SW480 (cell line): ENCODE measurements around the gene ZC3H18.
A peak's percentile ranks its signal among the peaks of the same experiment; 100 is the strongest.

Source experiments
- DNase-seq: peaks from one replicate; pipeline ENCODE4 v3.0.0-alpha.2; 2016; ENCODE audit warnings: low spot score

Gene ZC3H18

DNA sequence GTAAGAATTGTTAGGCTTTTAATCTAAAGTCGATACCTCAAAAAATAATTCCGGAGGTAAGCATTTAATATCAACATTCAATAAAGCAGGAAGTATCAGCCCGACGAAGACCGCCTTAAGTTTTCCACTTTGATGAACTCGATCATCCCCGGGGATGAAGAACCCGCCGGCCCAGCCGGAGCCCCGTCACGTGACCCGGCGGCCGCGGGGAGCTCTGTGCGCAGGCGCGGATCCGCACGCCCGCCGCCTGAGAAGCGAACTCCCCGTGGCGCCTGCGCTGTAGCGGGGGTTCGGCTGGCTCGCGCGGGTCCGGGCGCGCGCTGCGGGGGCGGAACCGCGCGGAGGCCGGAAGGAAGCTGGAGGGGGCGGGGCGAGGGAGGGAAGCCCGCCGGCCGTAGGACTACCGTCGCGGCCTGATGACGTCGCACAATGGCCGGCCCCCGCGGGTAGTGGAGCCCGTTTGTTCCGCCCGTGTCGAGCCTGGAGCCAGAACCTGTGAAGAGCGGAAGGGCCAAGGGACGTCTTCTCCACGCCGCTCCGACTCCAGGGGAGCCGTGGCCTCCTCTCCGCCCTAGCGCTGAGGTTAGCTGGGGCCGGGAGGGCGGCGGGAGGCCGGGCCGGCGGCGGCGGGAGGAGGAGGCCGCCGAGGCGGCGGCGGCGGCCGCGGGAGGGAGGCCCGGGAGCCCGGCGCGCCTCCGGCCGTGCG, at the start of gene ZC3H18:
Gene ZC3H18 (plus strand): TSS at position 419 of the 706 bp plus-strand sequence. CDS start 6,721 bp downstream, outside the sequence.
- DNase-seq: peak; percentile 88

DNA sequence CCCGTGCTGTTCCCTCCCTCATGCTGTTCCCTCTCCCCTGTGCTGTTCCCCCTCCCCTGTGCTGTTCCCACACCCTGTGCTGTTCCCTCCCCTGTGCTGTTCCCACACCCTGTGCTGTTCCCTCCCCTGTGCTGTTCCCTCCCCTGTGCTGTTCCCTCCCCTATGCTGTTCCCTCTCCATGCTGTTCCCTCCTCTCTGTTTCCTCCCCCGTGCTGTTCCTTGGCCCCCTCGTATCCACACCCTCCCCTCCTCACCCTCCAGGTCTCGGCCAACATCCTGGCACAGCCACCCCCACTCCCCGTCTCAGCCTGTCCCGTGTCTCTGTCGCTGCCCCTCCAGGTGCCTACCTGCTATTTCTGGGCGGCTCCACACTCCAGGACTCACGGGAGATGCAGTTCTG, 48.5 kb upstream of the ZC3H18 start:
- no peak for DNase-seq

DNA sequence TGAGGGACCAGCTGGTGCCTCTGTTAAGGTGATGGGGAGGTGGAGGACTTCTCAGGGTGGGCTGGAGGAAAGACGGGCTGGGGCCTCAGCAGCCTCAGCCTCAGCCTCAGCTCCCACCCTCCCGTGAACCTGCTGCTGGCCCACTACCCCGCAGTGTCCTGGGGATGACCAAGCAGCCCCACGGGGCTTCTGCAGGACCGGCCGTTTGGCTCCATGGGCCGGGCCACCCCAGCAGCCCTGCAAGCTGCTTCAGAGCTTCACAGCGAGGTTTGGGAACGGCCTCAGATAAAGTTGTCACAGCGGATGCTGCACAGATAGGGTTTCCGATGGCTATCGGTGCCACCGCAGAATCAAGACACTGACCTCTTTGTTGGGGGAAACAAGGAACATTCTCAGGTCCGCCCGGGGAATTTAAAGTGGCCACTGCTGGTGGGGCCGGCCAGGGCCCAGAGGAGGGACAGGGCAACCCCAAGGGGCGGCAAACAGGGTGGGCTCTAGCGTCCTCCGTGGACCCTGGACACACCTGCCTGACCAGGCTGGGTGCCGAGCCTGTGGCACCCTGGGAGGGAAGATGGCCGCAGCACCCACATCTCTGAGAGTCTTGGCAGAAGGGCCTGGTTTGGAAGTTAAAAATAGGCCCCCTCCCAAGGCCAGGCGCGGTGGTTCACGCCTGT, 47.8 kb upstream of the ZC3H18 start:
- DNase-seq: peak; percentile 35

DNA sequence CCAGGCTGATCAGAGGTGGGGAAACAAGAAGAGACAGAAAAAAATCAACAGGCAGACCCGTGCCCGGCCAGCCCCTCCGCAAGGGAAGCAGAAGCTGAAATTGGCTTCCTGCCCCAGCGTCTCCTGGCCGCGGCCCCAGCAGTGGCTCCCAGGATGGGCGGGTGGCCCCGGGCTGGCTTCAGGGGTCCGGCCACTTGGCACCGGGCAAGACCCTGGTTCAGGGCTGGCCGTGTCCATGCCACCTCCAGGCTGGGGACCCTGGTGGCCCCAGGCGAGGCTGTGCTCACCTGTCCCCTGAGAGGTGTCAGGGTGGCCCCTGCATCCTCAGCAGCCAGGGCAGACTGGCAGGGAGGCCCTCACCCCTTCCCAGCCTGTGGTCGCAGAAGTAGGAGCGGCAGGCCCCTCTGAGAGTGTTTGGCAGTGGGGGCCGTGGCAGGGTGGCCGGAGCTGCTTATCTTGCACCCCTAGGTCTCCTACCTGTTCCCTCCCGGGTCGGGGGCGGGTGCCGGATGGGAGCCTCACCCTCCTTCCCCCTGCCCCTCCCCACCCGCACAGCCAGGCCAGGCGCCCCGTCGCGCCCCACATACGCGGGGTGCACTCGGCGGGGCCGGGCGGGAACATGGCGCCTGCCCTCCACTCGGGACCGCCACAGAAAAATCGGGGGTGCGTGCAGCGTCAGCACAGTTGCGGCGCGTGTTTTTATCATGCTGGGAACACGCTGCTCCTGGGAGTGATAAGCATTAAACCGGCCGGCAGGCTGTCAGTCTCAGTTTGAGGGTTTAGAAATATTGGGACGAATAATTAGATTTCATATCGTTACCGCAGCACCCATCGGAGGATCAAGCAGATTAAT, 46.7 kb upstream of the ZC3H18 start:
- no peak for DNase-seq

DNA sequence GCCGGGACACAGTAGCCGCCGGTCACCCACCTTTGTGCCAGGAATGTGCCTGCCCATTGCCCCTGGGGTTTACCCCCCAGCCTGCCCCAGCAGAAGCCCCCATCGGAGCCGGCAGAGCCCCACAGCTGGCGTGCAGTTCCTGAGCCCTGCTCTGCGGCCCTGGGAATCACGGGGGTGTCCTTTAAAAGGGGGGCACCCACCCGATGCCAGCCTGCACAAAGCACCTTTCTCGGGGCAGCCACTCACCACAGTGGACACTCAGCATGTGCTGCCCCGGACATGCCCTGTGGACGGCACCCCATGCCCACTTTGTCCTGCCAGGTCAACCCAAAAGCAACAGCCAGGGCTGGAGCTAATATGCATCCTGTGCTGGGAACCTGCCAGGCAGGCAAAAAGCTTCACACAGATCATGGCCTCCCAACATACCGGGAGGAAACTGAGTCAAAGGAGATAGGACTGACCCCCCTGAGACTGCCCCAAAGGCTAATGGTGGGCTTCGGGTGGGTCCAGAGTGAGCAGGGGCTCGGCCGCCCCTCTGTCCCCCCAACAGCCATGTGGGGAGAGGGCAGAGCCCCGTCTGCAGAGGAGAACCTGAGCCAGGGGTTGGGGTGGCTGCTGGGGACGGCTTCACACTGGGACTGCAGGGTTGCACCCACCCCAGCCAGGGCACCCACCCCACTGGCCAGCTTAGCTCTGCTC, 45.8 kb upstream of the ZC3H18 start:
- no peak for DNase-seq

DNA sequence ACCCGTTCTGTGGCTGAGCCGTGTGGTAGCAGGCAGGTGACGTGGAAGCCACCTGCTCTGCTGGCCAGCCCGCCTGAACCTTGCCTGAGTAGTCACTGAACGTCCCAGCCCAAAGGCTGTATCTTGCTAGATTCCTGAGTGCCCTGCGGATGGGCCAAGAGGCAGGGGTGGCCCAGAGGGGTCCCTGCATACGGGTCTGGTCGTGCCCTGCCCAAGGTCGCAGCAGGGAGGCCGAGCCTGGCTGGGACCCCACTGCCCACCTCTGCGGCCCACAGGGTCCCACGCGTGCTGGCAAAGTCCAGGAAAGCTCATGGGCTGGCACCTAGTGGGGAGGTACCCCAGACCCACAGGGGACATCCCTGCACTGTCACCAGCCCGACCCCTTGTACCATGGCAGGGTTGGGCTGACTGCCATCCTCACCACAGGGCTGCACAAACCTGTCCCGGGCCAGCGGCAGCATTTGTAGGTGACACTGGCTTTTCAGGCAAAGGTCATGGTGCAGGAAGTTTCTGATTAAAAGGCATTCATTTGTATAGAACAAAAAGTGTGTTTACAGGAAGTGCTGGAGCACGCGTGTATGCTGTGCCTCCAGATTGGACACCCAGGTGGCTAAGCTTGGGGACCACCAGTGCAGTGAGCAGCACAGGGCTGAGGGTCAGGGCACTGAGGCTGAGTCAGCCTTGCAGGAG, 45.1 kb upstream of the ZC3H18 start:
- no peak for DNase-seq

DNA sequence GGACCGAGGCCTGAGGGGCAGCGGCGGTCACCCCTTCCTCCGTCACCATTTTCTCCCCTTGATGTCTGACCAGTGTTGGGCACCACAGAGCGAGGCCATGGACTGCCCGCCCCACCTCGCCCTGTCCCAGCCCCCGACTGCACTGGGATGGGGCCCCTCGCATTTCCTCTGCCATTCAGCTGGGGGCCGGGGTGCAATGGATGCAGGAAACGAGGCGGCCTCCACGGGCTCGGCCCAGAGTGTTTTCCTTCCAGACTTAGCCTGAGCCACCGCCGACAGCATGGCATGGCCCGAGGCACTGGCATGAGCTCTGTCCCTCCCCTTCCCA, 44.6 kb upstream of the ZC3H18 start:
- DNase-seq: no peak

DNA sequence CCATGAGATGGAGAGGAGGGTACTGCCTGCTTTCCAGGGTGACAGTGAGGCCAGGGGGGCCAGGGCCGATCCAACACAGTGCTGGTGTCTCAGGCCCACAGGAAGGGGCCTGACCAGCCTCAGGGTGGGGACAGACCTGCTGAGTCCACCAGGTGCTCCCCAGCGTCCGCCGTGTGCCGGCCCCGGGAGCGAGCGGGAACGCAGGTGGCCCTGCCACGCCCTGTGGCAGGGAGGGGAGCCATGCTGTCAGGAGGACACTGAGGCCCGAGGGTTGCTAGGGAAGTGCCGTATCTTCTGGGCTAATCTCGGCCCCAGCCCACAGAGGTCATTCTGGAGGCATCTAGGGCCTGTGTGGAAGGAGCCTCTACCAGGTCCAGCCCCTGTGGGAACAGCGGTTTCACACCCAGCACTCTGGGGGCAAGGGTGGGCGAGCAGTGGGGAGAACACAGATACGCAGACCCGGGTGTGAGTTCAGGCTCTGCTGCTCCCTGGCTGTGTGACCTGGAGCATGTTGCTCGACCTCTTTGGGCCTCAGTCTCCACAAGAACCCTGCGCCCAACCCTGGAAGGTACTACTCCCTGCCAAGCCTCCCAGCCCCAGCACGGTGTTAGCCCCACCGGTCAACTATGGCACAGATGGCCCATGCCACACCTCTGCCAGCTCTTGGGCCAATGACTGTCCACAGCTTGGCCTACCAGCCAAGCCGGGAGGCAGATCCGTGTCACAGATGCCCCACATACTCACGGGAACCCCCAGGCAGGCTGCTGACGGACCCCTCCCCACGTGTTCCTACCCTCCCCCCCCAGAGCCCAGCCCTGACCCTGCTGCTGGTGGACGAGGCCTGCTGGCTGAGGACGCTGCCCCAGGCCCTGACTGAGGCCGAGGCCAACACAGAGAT, 43.9 kb upstream of the ZC3H18 start:
- no peak for DNase-seq

DNA sequence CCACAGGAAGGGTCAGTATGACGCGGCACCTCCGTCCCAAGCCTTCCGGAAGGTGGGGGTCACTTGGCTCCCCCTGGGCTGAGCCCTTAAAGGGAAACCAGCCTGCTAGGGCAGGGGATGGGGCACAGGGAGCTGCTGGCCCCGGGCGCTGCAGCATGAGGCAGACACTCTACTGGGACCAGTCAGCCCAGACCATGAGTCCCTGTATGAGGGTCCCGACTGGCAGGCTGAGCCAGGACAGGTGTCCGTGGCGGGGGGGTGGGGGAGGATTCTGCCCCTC, 43.4 kb upstream of the ZC3H18 start:
- DNase-seq: no peak

DNA sequence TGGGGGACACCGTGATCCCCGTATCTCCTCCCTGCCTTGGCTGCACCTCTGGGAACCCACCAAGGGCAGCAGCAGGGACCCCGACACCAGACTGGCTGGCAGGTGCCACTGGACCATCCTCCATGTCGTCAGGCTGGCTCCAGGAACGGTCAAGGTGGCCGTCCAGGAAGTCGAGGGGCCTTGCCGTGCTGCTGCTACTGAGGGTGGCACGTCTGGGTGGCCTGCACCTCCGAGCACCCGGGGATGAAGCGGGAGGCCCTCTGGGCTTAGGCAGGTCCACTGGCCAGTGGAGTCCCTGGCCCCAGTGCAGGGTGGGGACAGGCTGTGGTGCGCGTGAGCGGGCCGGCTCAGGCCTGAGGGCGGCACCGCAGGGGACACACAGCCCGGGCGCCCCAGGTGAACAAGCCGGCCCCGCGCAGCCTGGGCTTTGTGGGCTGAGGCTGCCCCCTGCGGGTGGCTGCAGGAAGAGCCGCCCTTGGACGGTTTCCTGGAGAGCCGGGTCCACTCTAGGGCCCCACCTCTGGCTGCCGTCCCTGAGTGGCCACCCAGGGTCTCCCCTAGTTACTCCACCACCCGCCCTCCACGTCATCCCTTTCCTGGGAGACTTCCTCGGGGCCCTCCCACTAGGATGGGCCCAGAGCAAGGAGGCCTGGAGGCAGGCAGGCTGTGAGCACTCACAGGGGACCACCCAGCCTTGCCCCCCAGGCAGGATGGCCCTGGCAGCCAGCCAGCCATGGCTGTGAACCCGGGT, 42.8 kb upstream of the ZC3H18 start:
- no peak for DNase-seq

DNA sequence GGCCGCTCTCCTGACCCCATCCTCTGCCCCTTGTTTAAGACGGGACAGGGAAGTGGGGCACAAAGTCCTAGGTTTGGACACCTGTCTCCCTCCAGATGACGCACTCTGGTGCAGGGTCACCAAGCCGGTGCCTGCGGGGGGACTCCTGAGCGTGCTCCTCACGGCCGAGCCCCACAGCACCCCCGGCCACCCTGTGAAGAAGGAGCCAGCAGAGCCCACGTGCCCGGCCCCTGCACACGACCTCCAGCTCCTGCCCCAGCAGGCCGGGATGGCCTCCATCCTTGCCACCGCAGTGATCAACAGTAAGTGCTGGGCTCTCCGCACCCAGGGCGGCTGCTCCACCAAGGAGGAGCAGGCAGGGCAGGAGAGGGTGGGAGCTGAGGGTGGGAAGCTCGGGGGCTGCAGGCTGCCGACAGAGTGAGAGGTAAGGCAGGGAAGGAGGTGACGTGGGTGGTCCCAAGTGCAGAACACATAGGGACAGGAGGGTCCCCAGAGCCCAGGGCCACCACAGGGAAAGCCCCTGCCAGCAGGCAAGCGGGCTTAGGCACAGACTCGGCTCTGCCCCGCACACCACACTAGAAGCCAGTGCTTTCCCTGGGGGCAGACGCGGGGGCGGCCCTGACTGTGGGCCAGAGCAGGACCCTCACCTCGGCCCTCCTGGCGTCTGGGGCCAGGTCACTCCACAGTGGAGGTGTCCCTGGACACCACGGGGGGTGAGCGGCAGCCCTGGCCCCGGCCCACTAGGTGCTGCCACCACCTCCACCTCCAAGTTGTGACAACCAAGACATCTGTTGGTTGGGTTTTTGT, 42.1 kb upstream of the ZC3H18 start:
- DNase-seq: no peak

DNA sequence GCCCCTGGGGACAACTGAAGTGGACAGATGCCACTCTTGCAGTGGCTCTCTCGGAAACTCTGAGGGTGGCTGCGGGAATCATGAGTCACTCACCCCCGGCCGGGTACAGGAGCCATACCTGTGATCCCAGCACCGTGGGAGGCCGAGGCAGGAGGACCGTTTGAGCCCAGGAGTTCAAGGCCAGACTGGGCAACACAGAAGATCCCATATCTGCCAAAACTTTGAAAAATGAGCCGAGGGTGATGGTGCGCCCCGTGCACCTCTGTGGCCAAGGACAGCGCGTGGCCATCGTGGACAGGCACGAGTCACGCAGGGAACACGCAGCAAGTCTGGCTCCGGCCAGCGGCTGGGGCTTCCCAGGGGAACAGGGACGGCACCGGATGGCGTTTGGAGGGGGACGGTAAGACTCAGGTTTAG, 41.3 kb upstream of the ZC3H18 start:
- DNase-seq: no peak

DNA sequence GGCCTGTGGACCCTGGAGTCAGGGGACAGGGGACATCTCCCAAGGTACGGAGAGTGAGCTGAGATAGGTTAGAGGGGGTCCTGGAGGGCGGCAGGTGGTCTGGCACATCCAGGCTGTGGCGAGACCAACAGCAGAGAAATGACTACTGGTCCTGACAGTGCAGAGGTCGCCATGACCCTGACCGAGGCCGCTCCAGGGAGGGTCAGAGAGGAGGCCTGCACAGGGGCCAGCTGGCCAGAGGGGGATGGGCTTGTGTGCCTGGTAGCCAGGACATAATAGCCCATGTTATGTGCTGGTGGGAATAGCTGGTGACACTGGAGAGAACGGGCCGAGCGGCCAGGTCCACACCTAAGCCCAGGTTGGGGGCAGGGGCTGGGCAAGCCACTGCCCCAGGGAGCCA, 40.6 kb upstream of the ZC3H18 start:
- no peak for DNase-seq

DNA sequence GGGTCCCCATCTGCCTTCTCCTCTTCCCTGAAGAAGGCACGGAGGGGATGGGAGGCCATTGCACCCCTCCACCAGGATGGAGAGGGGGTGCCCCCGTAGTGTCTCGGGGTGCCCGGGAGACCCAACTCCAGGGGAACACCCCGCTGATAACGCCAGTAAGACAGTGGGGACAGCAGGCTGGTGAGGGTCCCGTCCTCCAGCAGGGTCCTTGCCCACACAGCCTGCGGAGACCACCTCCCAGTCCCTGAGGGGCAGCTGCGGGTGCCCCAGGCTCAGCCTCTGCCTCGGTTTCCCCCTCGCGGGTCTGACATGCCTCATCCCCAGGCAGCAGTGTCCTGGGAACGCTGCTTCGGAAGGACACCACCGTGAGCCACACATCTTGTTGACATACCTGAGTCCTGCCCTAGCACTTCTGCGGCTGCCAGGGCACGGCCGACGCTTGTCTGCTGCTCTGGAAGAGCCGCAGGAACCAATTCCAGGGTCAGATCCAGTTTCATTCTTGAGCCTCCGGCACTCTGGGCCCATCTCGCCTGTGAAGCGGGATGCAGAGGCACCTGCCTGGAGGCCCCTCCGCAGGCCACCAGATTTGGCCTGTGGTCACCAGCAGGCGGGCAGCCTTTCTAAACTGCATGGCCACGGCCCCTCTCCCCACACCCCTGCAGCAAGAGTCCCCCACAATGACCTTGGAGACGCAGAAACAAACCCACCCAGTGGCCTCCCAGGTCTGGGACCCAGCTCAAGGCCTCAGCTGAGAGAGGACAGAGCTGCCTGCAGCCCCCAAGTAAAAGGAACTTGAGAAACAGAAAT, 39.9 kb upstream of the ZC3H18 start:
- no peak for DNase-seq

DNA sequence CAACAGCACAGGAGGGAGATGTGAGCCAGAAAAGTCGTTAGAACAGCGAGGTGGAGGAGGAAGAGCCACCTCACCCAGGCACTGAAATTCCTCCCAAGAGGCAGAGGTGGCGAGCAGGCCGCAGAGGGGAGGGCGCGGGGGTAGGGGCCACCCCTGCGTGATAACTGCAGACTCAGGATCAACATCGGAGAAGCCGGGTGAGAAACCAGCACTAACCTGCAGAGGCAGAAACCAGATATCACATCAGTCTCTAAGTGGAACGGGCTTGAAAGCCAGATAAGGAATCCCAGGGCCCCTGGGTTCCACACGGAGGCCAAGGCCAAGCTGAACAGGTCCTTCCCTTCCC, 39.4 kb upstream of the ZC3H18 start:
- DNase-seq: no peak

DNA sequence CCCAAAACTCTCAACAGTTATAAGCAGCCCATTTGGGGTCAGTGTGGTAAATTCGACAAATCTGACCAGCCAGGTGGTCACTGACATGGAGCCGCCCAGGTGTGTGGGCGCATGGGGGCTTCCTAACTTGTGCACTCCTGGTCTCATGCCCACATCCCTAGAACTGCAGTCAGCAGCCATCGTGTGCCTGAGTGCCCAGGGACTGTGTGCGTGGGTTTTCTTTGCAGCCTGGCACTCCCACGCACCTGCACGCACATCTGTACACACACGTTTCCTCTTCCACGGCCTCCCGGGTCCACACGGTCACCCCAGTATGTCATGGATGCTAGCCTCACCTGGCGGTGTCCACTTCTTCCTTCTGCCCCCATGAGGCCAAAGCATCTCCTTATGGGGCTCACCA, 38.9 kb upstream of the ZC3H18 start:
- no peak for DNase-seq

DNA sequence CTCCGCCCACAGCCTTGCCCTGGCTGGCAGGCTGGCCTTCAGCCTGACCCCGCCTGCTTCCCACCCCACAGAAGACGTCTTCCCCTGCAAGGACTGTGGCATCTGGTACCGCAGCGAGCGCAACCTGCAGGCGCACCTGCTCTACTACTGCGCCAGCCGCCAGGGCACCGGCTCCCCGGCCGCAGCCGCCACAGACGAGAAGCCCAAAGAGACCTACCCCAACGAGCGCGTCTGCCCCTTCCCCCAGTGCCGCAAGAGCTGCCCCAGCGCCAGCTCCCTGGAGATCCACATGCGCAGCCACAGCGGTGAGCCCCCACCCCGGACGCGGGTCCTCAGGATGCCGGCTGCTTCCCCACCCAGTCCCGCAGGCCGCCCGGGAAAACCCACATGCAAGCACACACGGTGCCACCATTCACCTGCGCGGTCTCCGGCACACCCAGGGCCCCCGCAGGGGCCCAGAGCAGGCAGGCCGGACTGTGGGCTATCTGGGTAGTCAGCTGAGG, 38.2 kb upstream of the ZC3H18 start:
- DNase-seq: no peak

DNA sequence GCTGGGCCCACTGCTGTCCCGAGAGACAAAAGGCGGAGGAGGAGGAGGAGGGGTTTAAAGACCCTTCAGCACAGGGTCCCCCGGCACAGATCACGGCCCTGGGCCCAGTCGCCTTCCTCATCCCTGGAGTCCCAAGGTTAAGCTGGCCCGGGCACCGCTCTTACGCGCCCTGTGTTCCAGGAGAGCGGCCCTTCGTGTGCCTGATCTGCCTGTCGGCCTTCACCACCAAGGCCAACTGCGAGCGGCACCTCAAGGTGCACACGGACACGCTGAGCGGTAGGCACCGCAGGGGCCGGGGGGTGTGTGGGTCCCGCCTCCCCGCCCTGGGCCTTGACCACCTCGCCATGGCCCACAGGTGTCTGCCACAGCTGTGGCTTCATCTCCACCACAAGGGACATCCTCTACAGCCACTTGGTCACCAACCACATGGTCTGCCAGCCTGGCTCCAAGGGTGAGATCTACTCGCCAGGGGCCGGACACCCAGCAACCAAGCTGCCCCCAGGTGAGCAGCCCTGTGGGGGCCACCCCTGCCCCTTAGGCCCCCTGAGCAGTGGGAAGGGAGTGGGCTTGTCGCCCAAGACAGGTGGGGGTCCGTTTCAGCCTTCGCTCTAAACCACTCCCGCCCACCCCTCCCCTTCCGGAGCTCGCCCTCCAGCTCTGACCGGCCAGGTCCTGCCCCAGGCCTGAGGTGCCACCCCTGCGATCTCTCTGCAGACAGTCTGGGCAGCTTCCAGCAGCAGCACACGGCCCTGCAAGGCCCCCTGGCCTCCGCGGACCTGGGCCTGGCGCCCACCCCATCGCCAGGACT, 37.6 kb upstream of the ZC3H18 start:
- no peak for DNase-seq
